ENCODE data around the gene HELQ.
A peak's percentile ranks its signal among the peaks of the same experiment; 100 is the strongest.

Gene HELQ

GRCh38 chr4:83456184-83456501 is 520 bp upstream of the HELQ start:
- H3K27ac ChIP-seq (ENCODE audit: low read depth, low read length), result peak overlapping the region; percentile 76
- no peaks in the 10 kb centered on the region for H3K9me2 ChIP-seq (replicated peaks; ENCODE audit: control insufficient read depth, low read length)
- H3K79me2 ChIP-seq (ENCODE audit: control insufficient read depth, low read length), result peaks cover 76% of the 10 kb centered on the region

GRCh38 chr4:83454686-83455085 is 937 bp downstream of the HELQ start:
- peaks cover 83% of the 10 kb centered on the region for H3K79me2 ChIP-seq (ENCODE audit: control insufficient read depth, low read length)
- peaks cover 73% of the 10 kb centered on the region for H3K36me3 ChIP-seq (ENCODE audit: control insufficient read depth, low read length)
- H3K9me3 ChIP-seq (ENCODE audit: control insufficient read depth, insufficient read depth, low read length), result no peaks in the 10 kb centered on the region
- H3K27ac ChIP-seq (ENCODE audit: low read depth, low read length), result peak overlapping the region; percentile 76
- TF ChIP-seq CTCF (IDR thresholded peaks at IDR 0.05; ENCODE audit: low read depth, low read length, poor library complexity, severe bottlenecking), result no peak
- TF ChIP-seq EZH2phosphoT487 (IDR thresholded peaks at IDR 0.05; ENCODE audit: borderline replicate concordance, low read length), result no peak
- no peaks in the 10 kb centered on the region for H3K27me3 ChIP-seq (ENCODE audit: control insufficient read depth, low read length)
- H3K4me2 ChIP-seq (ENCODE audit: low read length), result peak overlapping the region; percentile 75
- peak overlapping the region; percentile 90 for H3K4me3 ChIP-seq (ENCODE audit: low read length)
- no peaks in the 10 kb centered on the region for H4K20me1 ChIP-seq (ENCODE audit: control insufficient read depth, insufficient read depth, low read depth, low read length)
- peaks cover 6% of the 10 kb centered on the region; the same call in 1 of the 2 replicates for H3F3A ChIP-seq (ENCODE audit: control insufficient read depth, insufficient read depth)
- no peaks in the 10 kb centered on the region for H3K9me2 ChIP-seq (replicated peaks; ENCODE audit: control insufficient read depth, low read length)
- H3K4me1 ChIP-seq (ENCODE audit: control insufficient read depth, low read length), result peaks cover 38% of the 10 kb centered on the region

More at GRCh38 chr4:83456184-83456501, 520 bp upstream of the HELQ start:
- Histone ChIP-seq H4K20me1 (ENCODE audit: control insufficient read depth, insufficient read depth, low read depth, low read length) (no peaks in the 10 kb centered on the region), H3K9me3 (ENCODE audit: control insufficient read depth, insufficient read depth, low read length) (no peaks in the 10 kb centered on the region), H3K4me1 (ENCODE audit: control insufficient read depth, low read length) (peaks cover 38% of the 10 kb centered on the region), H3K4me2 (ENCODE audit: low read length) (peak overlapping the region; percentile 61), H3K36me3 (ENCODE audit: control insufficient read depth, low read length) (peaks cover 83% of the 10 kb centered on the region), H3F3A (ENCODE audit: control insufficient read depth, insufficient read depth) (peaks cover 2% of the 10 kb centered on the region; the same call in 1 of the 2 replicates), H3K27me3 (ENCODE audit: control insufficient read depth, low read length) (no peaks in the 10 kb centered on the region), H3K4me3 (ENCODE audit: low read length) (peak overlapping the region; percentile 90)
- TF ChIP-seq CTCF (IDR thresholded peaks at IDR 0.05; ENCODE audit: low read depth, low read length, poor library complexity, severe bottlenecking), result no peak
- no peak for TF ChIP-seq EZH2phosphoT487 (IDR thresholded peaks at IDR 0.05; ENCODE audit: borderline replicate concordance, low read length)

- Histone ChIP-seq H3K36me3 (ENCODE audit: control insufficient read depth, low read length) (peaks cover 59% of the 10 kb centered on the region), H3F3A (ENCODE audit: control insufficient read depth, insufficient read depth) (peaks cover 10% of the 10 kb centered on the region), H4K20me1 (ENCODE audit: control insufficient read depth, insufficient read depth, low read depth, low read length) (no peaks in the 10 kb centered on the region), H3K27me3 (ENCODE audit: control insufficient read depth, low read length) (no peaks in the 10 kb centered on the region), H3K79me2 (ENCODE audit: control insufficient read depth, low read length) (peaks cover 43% of the 10 kb centered on the region), H3K4me1 (ENCODE audit: control insufficient read depth, low read length) (peaks cover 10% of the 10 kb centered on the region), H3K9me2 (replicated peaks; ENCODE audit: control insufficient read depth, low read length) (no peaks in the 10 kb centered on the region), H3K4me3 (ENCODE audit: low read length) (no peak overlapping the region), H3K27ac (ENCODE audit: low read depth, low read length) (no peak overlapping the region), H3K4me2 (ENCODE audit: low read length) (no peak overlapping the region), H3K9me3 (ENCODE audit: control insufficient read depth, insufficient read depth, low read length) (no peaks in the 10 kb centered on the region)
- TF ChIP-seq EZH2phosphoT487 (IDR thresholded peaks at IDR 0.05; ENCODE audit: borderline replicate concordance, low read length), result no peak
- no peak for TF ChIP-seq CTCF (IDR thresholded peaks at IDR 0.05; ENCODE audit: low read depth, low read length, poor library complexity, severe bottlenecking)
These were observed 6.6 kb downstream of the HELQ start for GRCh38 chr4:83449009-83449408.
